Measurements from ENCODE around the gene UGT1A3. TPM values are rescaled to one million over a fixed set of nuclear protein-coding genes. Genes with fewer than 3 reads are reported as not detected.

Gene UGT1A3
- total and polyA plus RNA-seq, 3 donors from 2014 or later = not detected

GRCh38 chr2:233818639-233819621 is 90.1 kb downstream of the UGT1A3 start:
- no peak overlapping the region for H3K4me3 ChIP-seq
- H3K27ac ChIP-seq = no peak overlapping the region
- 78 to 79% methylated on average over 9 to 17 of the region's 17 CpGs for WGBS, 2 donors
- H3K36me3 ChIP-seq (ENCODE audit: low read depth, missing control alignments) = no peaks in the 10 kb centered on the region
- H3K9me3 ChIP-seq = no peaks in the 10 kb centered on the region
- DNase-seq = no peak
- TF ChIP-seq POLR2A (IDR thresholded peaks at IDR 0.05) (no peak), CTCF (IDR thresholded peaks at IDR 0.05) (no peak)
- no peaks in the 10 kb centered on the region for H3K4me1 ChIP-seq
- no peaks in the 10 kb centered on the region for H3K27me3 ChIP-seq
- intact Hi-C loops (cut with DNase I; ENCODE audit: low total_unique reads) = no loop called here

- H3K27ac ChIP-seq = no peak overlapping the region
- no peaks in the 10 kb centered on the region for H3K4me1 ChIP-seq
- no peak for DNase-seq
- no peaks in the 10 kb centered on the region for H3K36me3 ChIP-seq (ENCODE audit: low read depth, missing control alignments)
- H3K9me3 ChIP-seq = no peaks in the 10 kb centered on the region
- TF ChIP-seq CTCF (IDR thresholded peaks at IDR 0.05) = no peak
- no peak for TF ChIP-seq POLR2A (IDR thresholded peaks at IDR 0.05)
- intact Hi-C loops (cut with DNase I; ENCODE audit: low total_unique reads) = no loop called here
- no peak overlapping the region for H3K4me3 ChIP-seq
- WGBS, 2 donors = 75 to 91% methylated on average over 9 to 18 of the region's 18 CpGs
- no peaks in the 10 kb centered on the region for H3K27me3 ChIP-seq
Measured at GRCh38 chr2:233819884-233820773, 91.3 kb downstream of the UGT1A3 start.

- Histone ChIP-seq H3K36me3 (ENCODE audit: low read depth, missing control alignments) (no peaks in the 10 kb centered on the region), H3K27me3 (no peaks in the 10 kb centered on the region), H3K4me1 (no peaks in the 10 kb centered on the region), H3K4me3 (no peak overlapping the region), H3K9me3 (no peaks in the 10 kb centered on the region), H3K27ac (no peak overlapping the region)
- DNase-seq = no peak
- intact Hi-C loops (cut with DNase I; ENCODE audit: low total_unique reads) = no loop called here
- TF ChIP-seq CTCF (IDR thresholded peaks at IDR 0.05) (no peak), POLR2A (IDR thresholded peaks at IDR 0.05) (no peak)
- WGBS, 2 donors = 67 to 88% methylated on average over 6 of the region's 6 CpGs
Measured at GRCh38 chr2:233820774-233821105, 91.9 kb downstream of the UGT1A3 start.

GRCh38 chr2:233821196-233821595 is 92.4 kb downstream of the UGT1A3 start:
- no peak overlapping the region for H3K4me3 ChIP-seq
- DNase-seq = no peak
- no peak overlapping the region for H3K27ac ChIP-seq
- no peaks in the 10 kb centered on the region for H3K27me3 ChIP-seq
- whole genome bisulfite sequencing, 2 donors = 81 to 88% methylated on average over 3 of the region's 3 CpGs
- intact Hi-C loops (cut with DNase I; ENCODE audit: low total_unique reads) = no loop called here
- H3K4me1 ChIP-seq = no peaks in the 10 kb centered on the region
- H3K36me3 ChIP-seq (ENCODE audit: low read depth, missing control alignments) = no peaks in the 10 kb centered on the region
- H3K9me3 ChIP-seq = no peaks in the 10 kb centered on the region
- TF ChIP-seq POLR2A (IDR thresholded peaks at IDR 0.05) (no peak), CTCF (IDR thresholded peaks at IDR 0.05) (no peak)
